ENCODE measurements around the gene TMEM91. TPM values are rescaled to one million over a fixed set of nuclear protein-coding genes. Genes with fewer than 3 reads are reported as not detected.

The TMEM91 gene
- total and polyA plus RNA-seq, 9 of the 15 experiments (the other 6 are each of a cell fraction or from before 2014, with no cell fraction given) = 1.2 to 5.2 (median 2.7) TPM

GRCh38 chr19:41350735-41351338, 25.5 kb upstream of the TMEM91 start (continued):
- TF ChIP-seq, protein P1, sequence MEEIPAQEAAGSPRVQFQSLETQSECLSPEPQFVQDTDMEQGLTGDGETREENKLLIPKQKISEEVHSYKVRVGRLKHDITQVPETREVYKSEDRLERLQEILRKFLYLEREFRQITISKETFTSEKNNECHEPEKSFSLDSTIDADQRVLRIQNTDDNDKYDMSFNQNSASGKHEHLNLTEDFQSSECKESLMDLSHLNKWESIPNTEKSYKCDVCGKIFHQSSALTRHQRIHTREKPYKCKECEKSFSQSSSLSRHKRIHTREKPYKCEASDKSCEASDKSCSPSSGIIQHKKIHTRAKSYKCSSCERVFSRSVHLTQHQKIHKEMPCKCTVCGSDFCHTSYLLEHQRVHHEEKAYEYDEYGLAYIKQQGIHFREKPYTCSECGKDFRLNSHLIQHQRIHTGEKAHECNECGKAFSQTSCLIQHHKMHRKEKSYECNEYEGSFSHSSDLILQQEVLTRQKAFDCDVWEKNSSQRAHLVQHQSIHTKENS (CRISPR knock-in tag; IDR thresholded peaks at IDR 0.05) = no peak
- peak; percentile 52; the same call in 1 of the 2 replicates for TF ChIP-seq L3MBTL2 (IDR thresholded peaks at IDR 0.05)
- TF ChIP-seq CTBP1 (IDR thresholded peaks at IDR 0.05; ENCODE audit: borderline replicate concordance) = peak; percentile 51; the same call in 1 of the 2 replicates
- TF ChIP-seq JUND (IDR thresholded peaks at IDR 0.05; ENCODE audit: borderline replicate concordance, low read depth, low read length) = 0 out of 2 replicates have a peak, but pooled peaks have one; percentile 34
- 0 out of 3 replicates have a peak, but pooled peaks have one; percentile 6 for TF ChIP-seq JUND (tag; IDR thresholded peaks at IDR 0.05; ENCODE audit: borderline replicate concordance, low read depth, low read length)
- TF ChIP-seq ZNF518B (CRISPR knock-in tag; IDR thresholded peaks at IDR 0.05) = no peak
- TF ChIP-seq, protein P2, sequence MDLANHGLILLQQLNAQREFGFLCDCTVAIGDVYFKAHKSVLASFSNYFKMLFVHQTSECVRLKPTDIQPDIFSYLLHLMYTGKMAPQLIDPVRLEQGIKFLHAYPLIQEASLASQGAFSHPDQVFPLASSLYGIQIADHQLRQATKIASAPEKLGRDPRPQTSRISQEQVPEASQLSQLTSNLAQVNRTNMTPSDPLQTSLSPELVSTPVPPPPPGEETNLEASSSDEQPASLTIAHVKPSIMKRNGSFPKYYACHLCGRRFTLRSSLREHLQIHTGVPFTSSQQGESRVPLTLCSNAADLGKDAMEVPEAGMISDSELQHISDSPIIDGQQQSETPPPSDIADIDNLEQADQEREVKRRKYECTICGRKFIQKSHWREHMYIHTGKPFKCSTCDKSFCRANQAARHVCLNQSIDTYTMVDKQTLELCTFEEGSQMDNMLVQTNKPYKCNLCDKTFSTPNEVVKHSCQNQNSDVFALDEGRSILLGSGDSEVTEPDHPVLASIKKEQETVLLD (IDR thresholded peaks at IDR 0.05) = peak; percentile 77; the same call in 1 of the 2 replicates
- peak; percentile 92 for TF ChIP-seq CHD1 (IDR thresholded peaks at IDR 0.05; ENCODE audit: low read length)
- no peak for TF ChIP-seq ETS2 (tag; IDR thresholded peaks at IDR 0.05; ENCODE audit: borderline replicate concordance, poor library complexity, severe bottlenecking)
- TF ChIP-seq ZNF3 (CRISPR knock-in tag; IDR thresholded peaks at IDR 0.05) = no peak
- TF ChIP-seq KLF16 (IDR thresholded peaks at IDR 0.05) = no peak
- peak in 1 of 2 experiments; percentile 26; a peak in 1 of 4 replicates for TF ChIP-seq TEAD1 (CRISPR knock-in tag; IDR thresholded peaks at IDR 0.05)
- no peak for TF ChIP-seq PCBP2 (IDR thresholded peaks at IDR 0.05; ENCODE audit: low read depth, low read length, poor library complexity, severe bottlenecking)
- TF ChIP-seq SMARCA4 (IDR thresholded peaks at IDR 0.05) = peak; percentile 77
- 0 out of 2 replicates have a peak, but pooled peaks have one; percentile 29 for TF ChIP-seq ESRRA (IDR thresholded peaks at IDR 0.05; ENCODE audit: borderline replicate concordance, low read depth)
- TF ChIP-seq FOSL1 (tag; conservative IDR thresholded peaks at IDR 0.05) = no peak
- no peak for TF ChIP-seq ZNF77 (CRISPR knock-in tag; IDR thresholded peaks at IDR 0.05)
- TF ChIP-seq CBX2 (IDR thresholded peaks at IDR 0.05; ENCODE audit: insufficient read depth, low read length, poor library complexity, severe bottlenecking) = no peak
- TF ChIP-seq HMGXB4 (CRISPR knock-in tag; IDR thresholded peaks at IDR 0.05) = no peak
- TF ChIP-seq ELF2 (CRISPR knock-in tag; IDR thresholded peaks at IDR 0.05) = no peak
- TF ChIP-seq ILF3 (IDR thresholded peaks at IDR 0.05; ENCODE audit: borderline replicate concordance) = no peak

Measured in K562 (cell line).